Measurements from ENCODE around the gene COQ8A. TPM values are rescaled to one million over a fixed set of nuclear protein-coding genes. Genes with fewer than 3 reads are reported as not detected.

COQ8A gene
- total RNA-seq, 1 donor from 2014 or later: 41.9 TPM

GRCh38 chr1:226892524-226892875 lies 47.6 kb upstream of the COQ8A start:
- Mint-ChIP-seq H3K27me3 (ENCODE audit: unreplicated experiment) (no peaks in the 10 kb centered on the region), H3K36me3 (ENCODE audit: unreplicated experiment) (peaks cover 15% of the 10 kb centered on the region), H3K4me3 (ENCODE audit: unreplicated experiment) (no peak overlapping the region), H3K9me3 (ENCODE audit: unreplicated experiment) (peaks cover 5% of the 10 kb centered on the region), H3K4me1 (ENCODE audit: low read depth, unreplicated experiment) (peaks cover 19% of the 10 kb centered on the region), H3K27ac (ENCODE audit: unreplicated experiment) (no peak overlapping the region)
- TF ChIP-seq CTCF (IDR thresholded peaks at IDR 0.05; ENCODE audit: partially characterized antibody, unreplicated experiment): no peak
- no peak for DNase-seq

- H3K27me3 Mint-ChIP-seq (ENCODE audit: unreplicated experiment): no peaks in the 10 kb centered on the region
- H3K27ac Mint-ChIP-seq (ENCODE audit: unreplicated experiment): no peak overlapping the region
- DNase-seq: no peak
- H3K9me3 Mint-ChIP-seq (ENCODE audit: unreplicated experiment): no peaks in the 10 kb centered on the region
- peaks cover 16% of the 10 kb centered on the region for H3K4me1 Mint-ChIP-seq (ENCODE audit: low read depth, unreplicated experiment)
- H3K36me3 Mint-ChIP-seq (ENCODE audit: unreplicated experiment): peaks cover 17% of the 10 kb centered on the region
- no peak for TF ChIP-seq CTCF (IDR thresholded peaks at IDR 0.05; ENCODE audit: partially characterized antibody, unreplicated experiment)
- H3K4me3 Mint-ChIP-seq (ENCODE audit: unreplicated experiment): no peak overlapping the region
These were observed 46.2 kb upstream of the COQ8A start for GRCh38 chr1:226893936-226894335.

GRCh38 chr1:226894826-226895225 lies 45.3 kb upstream of the COQ8A start:
- TF ChIP-seq CTCF (IDR thresholded peaks at IDR 0.05; ENCODE audit: partially characterized antibody, unreplicated experiment): no peak
- H3K27ac Mint-ChIP-seq (ENCODE audit: unreplicated experiment): no peak overlapping the region
- no peak overlapping the region for H3K4me3 Mint-ChIP-seq (ENCODE audit: unreplicated experiment)
- no peaks in the 10 kb centered on the region for H3K27me3 Mint-ChIP-seq (ENCODE audit: unreplicated experiment)
- H3K9me3 Mint-ChIP-seq (ENCODE audit: unreplicated experiment): no peaks in the 10 kb centered on the region
- H3K36me3 Mint-ChIP-seq (ENCODE audit: unreplicated experiment): peaks cover 17% of the 10 kb centered on the region
- H3K4me1 Mint-ChIP-seq (ENCODE audit: low read depth, unreplicated experiment): peaks cover 16% of the 10 kb centered on the region
- no peak for DNase-seq

- no peaks in the 10 kb centered on the region for H3K27me3 Mint-ChIP-seq (ENCODE audit: unreplicated experiment)
- peaks cover 15% of the 10 kb centered on the region for H3K36me3 Mint-ChIP-seq (ENCODE audit: unreplicated experiment)
- no peak overlapping the region for H3K4me3 Mint-ChIP-seq (ENCODE audit: unreplicated experiment)
- no peaks in the 10 kb centered on the region for H3K9me3 Mint-ChIP-seq (ENCODE audit: unreplicated experiment)
- no peak overlapping the region for H3K27ac Mint-ChIP-seq (ENCODE audit: unreplicated experiment)
- no peak for DNase-seq
- peaks cover 15% of the 10 kb centered on the region for H3K4me1 Mint-ChIP-seq (ENCODE audit: low read depth, unreplicated experiment)
- no peak for TF ChIP-seq CTCF (IDR thresholded peaks at IDR 0.05; ENCODE audit: partially characterized antibody, unreplicated experiment)
These were observed 44.5 kb upstream of the COQ8A start for GRCh38 chr1:226895644-226896043.

- no peak for DNase-seq
- no peaks in the 10 kb centered on the region for H3K27me3 Mint-ChIP-seq (ENCODE audit: unreplicated experiment)
These were observed 41.8 kb upstream of the COQ8A start for GRCh38 chr1:226898246-226898645.

More at GRCh38 chr1:226898246-226898645, 41.8 kb upstream of the COQ8A start:
- Mint-ChIP-seq H3K4me1 (ENCODE audit: low read depth, unreplicated experiment) (peaks cover 6% of the 10 kb centered on the region), H3K36me3 (ENCODE audit: unreplicated experiment) (peaks cover 10% of the 10 kb centered on the region), H3K9me3 (ENCODE audit: unreplicated experiment) (no peaks in the 10 kb centered on the region), H3K4me3 (ENCODE audit: unreplicated experiment) (no peak overlapping the region), H3K27ac (ENCODE audit: unreplicated experiment) (no peak overlapping the region)
- no peak for TF ChIP-seq CTCF (IDR thresholded peaks at IDR 0.05; ENCODE audit: partially characterized antibody, unreplicated experiment)

Data from glutamatergic neuron (in vitro differentiated cells).